GM19455 (cell line): ENCODE measurements around the gene DEDD2.

Experiments
- ATAC-seq: cut with Tn5 transposase; IDR thresholded peaks from one replicate; pipeline ENCODE4 v1.9.1; 2021; ENCODE audit not compliant: unreplicated experiment

DEDD2 gene

GRCh38 chr19:42199440-42200115 lies 17.9 kb downstream of the DEDD2 start:
- peak; percentile 39 for ATAC-seq

DNA sequence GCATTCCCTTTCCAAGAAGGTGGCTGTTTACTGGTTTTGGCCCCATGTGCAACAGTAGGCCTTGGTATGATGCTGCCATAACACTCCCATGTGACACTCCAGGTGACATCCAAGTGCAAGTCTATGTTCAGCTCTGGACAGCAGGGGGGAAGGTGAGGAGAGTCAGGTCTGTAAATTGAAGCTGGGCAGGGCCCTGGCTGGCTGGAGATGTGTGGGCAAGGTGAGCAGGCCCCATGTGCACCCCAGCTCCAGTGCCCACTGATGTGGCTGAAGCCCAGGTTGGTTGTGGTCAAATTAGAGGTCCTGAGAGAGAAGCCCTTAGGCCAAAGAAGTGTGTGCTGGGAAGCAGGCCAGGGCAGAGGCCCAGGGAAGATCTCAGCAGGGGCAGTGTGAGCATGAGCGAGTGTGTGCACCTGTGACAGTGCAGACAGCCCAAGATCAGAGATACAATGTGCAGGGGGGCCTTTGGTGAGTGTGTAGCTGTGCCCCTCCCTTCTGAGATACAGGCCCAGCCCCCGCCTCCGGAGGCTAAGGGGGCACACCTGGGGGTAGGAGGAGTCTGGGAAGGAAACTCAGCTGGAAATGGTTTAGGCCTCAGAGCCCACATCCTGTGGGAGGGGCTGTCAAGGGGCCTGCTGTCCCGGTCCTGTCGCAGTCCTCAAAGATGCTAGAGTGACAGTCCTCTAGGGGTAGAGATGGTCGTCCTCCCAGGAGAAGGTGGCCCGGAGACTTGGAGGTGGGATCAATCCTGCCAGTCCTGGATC lies 18.6 kb downstream of the DEDD2 start:
- ATAC-seq, result peak; percentile 64

GRCh38 chr19:42197375-42197817 lies 20.1 kb downstream of the DEDD2 start:
- ATAC-seq, result no peak

DNA sequence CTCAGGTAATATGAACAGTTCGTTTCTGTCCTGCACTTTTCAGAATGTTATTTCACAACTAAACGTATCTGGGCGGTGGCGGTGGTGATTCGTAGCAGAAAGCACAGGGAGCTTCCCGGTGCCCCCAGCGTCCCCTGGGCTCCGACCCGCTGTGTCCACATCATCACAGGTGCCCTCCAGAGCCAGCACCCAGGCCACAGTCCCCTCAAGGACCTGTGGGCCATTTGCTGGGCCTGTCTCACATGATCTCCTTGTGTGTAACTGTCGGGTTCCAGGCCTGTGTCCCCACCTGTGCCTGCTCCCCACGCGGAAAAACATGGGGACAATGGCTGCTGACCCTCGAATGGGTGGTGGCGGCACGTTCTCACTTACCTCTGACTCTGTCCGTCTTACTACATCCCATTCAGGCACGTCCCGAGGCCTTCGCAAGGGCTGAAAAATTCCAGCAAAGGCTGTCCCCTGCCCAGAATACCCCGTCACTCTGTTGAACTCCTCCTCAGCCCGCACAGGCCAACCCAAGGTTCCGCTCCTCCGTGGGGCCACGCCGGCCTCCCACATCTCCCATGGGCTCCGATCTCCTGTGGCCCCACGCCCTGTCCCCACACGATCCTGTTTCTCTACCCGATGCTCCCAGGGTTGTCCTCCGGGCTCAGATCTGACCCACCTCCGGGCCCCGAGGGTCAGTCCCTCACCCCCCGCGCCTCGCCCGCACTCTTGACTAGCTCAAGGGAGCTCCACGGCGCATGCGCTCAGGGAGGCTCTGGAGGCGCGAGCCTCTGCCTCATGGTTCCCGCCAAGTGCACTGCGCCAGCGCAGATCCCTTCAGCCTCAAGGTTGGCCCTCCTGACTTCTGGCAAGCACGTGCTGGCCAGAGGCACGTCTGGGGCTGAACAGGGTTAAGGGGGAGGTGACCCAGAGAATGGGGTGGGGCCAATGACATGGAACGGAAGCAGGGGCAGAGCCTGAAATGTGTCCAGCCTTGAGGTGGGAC lies 21.2 kb downstream of the DEDD2 start:
- no peak for ATAC-seq

- ATAC-seq, result no peak
These were observed 23.8 kb downstream of the DEDD2 start for GRCh38 chr19:42193706-42194105.

DNA sequence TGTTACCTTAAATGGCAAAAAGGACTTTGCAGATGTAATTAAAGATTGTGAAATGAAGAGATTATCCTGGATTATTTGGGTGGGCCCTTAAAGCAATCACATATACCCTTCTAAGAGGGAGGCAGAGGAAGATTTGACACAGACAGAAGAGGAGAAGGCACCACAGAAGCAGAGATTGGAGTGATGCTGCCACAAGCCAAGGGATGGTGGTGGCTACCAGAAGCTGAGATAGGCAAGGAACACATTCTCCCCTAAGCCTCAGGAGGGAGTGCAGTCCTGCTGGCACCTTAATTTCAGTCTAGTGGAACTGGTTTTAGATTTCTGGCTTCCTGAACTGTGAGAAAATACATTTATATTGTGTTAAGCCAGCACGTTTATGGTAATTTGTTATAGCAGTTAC lies 24.2 kb downstream of the DEDD2 start:
- ATAC-seq, result no peak

- ATAC-seq, result no peak
These were observed 25.6 kb downstream of the DEDD2 start for GRCh38 chr19:42191855-42192254.

- no peak for ATAC-seq
These were observed 26.1 kb downstream of the DEDD2 start for GRCh38 chr19:42191330-42191729.

GRCh38 chr19:42189133-42189532 lies 28.3 kb downstream of the DEDD2 start:
- no peak for ATAC-seq

- no peak for ATAC-seq
These were observed 28.8 kb downstream of the DEDD2 start for GRCh38 chr19:42188665-42189064.

GRCh38 chr19:42185277-42185676 lies 32.2 kb downstream of the DEDD2 start:
- ATAC-seq, result no peak

DNA sequence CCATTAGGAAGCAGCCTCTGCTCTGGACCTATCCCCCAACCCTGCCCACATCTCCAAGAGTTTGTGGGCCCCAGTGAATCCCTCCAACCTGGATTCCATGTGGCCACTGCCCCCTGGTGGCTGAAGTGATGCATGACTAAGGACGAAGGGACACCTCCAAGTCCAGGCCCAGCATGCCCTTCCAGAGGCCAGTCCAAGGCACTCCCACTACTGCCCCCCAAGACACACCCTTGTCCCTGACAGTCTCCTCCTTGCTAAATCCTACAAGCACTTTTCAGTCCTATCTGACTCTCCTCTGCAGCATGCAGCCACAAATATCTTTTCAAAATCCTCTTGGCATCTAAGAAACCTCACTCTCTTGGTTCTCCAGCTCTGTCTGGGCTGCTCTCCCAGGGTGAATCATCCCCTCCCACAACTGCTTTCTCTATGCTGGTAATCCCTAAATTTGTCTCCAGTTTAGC lies 33.0 kb downstream of the DEDD2 start:
- no peak for ATAC-seq

- no peak for ATAC-seq
These were observed 38.4 kb downstream of the DEDD2 start for GRCh38 chr19:42178791-42179674.

- no peak for ATAC-seq
These were observed 39.8 kb downstream of the DEDD2 start for GRCh38 chr19:42177686-42178019.

GRCh38 chr19:42176990-42177685 lies 40.3 kb downstream of the DEDD2 start:
- ATAC-seq, result no peak

- no peak for ATAC-seq
These were observed 40.9 kb downstream of the DEDD2 start for GRCh38 chr19:42176649-42176989.

DNA sequence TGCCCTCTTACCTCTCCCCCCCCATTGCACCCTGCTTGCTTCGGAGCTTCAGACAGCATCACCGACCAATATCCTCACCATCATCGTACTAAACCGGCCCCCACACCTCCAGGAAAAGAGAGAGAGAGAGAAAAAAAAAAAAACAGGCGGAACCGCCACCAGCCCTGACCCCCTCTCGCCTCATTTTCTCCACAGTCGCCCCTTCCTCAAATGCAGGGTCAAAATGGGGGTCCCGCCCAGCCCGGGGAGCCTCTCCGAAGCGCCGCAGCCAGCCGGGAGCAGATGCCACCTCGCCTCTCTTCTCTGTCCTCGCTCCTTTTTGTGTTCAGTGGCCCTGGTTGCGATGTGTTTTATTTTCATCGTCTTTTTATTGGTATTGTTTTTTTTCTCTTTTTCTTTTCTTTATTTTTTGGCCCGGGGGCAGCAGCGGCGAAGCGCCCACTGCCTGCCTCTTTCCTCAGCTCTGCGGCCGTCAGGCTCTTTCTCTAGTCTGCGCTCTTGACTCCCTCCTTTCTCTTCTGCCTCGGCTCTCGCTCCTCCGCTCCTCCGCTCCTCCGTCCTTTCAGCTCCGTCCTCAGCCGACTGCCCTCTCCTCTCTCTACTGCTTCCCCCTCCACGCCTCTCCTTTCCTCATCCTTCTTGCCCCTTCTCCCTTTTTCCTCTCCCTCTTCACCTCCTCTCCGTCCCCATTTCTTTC lies 41.4 kb downstream of the DEDD2 start:
- no peak for ATAC-seq

DNA sequence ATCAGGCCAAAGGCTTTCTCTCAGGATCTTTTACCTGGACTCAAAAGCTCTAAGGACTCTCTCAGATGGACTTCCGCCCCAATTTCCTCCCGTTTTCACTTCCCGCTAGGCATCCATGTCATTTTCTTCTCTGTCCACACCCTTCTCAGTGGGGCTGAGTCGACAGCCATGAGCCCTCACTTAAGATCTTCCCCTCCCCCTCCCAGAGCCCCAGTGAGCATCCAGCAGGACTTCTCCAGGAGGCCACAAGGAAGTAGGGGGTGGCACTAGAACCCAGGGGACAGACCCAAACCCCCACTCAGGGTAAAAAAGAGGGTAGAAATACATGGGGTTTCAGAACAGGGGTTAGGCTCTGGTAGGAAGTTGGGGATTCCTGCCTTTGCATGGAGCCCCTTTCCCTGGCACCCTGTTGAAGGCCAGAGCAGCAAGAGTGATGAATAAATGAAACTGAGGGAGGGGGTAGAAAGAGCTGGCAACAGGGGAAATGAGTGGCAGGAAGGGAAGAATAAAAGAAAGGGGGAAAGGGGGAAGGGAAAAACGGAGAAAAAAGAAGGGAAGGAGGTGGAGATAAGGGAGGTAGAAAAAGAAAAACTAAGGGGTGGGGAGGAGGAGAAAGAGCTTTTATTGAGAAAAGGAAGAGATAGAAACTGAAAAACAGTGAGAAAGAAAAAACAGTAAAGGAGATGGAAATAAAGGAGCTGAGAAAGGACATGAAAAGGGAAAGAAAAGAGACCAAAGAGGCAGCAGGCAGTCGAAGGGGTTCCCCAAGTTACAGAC lies 42.3 kb downstream of the DEDD2 start:
- ATAC-seq, result no peak

DNA sequence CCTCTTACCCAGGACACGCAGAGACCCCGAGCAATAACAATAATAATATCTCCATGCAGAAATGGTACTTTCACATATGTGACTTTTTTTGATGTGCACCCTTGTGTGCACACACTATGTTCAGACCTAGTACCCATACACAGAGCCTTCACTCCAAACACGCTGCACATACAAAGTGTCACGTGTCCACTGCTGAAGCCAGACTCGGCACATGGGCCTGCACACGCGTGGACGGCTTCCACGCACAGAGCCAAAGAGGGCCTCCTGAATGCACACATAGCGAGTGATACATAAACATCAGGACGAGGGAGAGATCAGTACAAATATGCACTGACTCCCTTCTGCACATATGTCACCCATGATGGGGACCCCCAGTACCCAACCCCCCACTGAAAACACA lies 43.3 kb downstream of the DEDD2 start:
- ATAC-seq, result no peak
